Inferior parietal cortex (tissue), 1 donor: ENCODE data around the gene REST.

Experiments used
- DNase-seq: peaks from one replicate; pipeline ENCODE4 v3.0.0-alpha.2; 2016; ENCODE audit errors: extremely low spot score

Gene REST

GRCh38 chr4:56977321-56978012 lies 69.8 kb downstream of the REST start, which contains the start of gene NOA1:
Gene NOA1, minus strand, starts transcription at chr4:56977606. Its CDS starts 21 bp downstream, at chr4:56977585.
- DNase-seq = peak; percentile 99

GRCh38 chr4:56978750-56979303 lies 71.1 kb downstream of the REST start, which contains the start of gene POLR2B:
Gene POLR2B, plus strand, starts transcription at chr4:56978896. Its CDS starts 90 bp downstream, at chr4:56978986.
- peak; percentile 98 for DNase-seq

- DNase-seq = no peak
These were observed 71.8 kb downstream of the REST start for GRCh38 chr4:56979421-56980072.

GRCh38 chr4:56981795-56982201 lies 74.1 kb downstream of the REST start:
- DNase-seq = no peak

- no peak for DNase-seq
These were observed 78.5 kb downstream of the REST start for GRCh38 chr4:56986192-56986591.

GRCh38 chr4:56986952-56987351 lies 79.3 kb downstream of the REST start:
- DNase-seq = no peak

- DNase-seq = no peak
These were observed 82.6 kb downstream of the REST start for GRCh38 chr4:56990109-56990905.

- peak; percentile 89 for DNase-seq
These were observed 87.8 kb downstream of the REST start for GRCh38 chr4:56995525-56995924.

GRCh38 chr4:56999751-57000150 lies 92.1 kb downstream of the REST start:
- no peak for DNase-seq

- DNase-seq = no peak
These were observed 105.9 kb downstream of the REST start for GRCh38 chr4:57013543-57014120.
